Colonic mucosa (tissue), 4 donors: ENCODE measurements around the gene DENND6A. TPM values are rescaled to one million over a fixed set of nuclear protein-coding genes. Genes with fewer than 3 reads are reported as not detected.

Experiments used
- DNase-seq: peaks from one replicate; pipeline ENCODE4 v3.0.0-alpha.2; 2020
- H3K27ac ChIP-seq: fragments of 200-600 bp; one replicate; pipeline ENCODE4 v1.8.0; 2021
- H3K27me3 ChIP-seq: fragments of 200-600 bp; one replicate; pipeline ENCODE4 v1.8.0; 2021
- H3K36me3 ChIP-seq: fragments of 200-600 bp; one replicate; pipeline ENCODE4 v1.8.0; 2021
- H3K4me1 ChIP-seq: fragments of 200-600 bp; one replicate; pipeline ENCODE4 v1.8.0; 2021; ENCODE audit warnings: mild to moderate bottlenecking
- H3K4me3 ChIP-seq: fragments of 200-600 bp; one replicate; pipeline ENCODE4 v1.8.0; 2021
- H3K9ac ChIP-seq, 2 donors: one replicate each; pipeline ENCODE4 v1.7.0; 2013; ENCODE audit warnings: control low read depth in 2 of 2, low read depth in 2 of 2, low read length in 2 of 2
- H3K9me3 ChIP-seq: fragments of 200-600 bp; one replicate; pipeline ENCODE4 v1.8.0; 2021
- intact Hi-C: fragments of 100-400 bp; cut with DNase I; formaldehyde crosslinking; loops from one replicate; pipeline ENCODE4 v1.14.1; 2022
- total RNA-seq, 2 donors: library from RNA; stranded (reverse); fragmentation: NEBNext Ultra II Directional in 1 of 2; extraction: Animal tissue kit (Norgen Biotek cat#: 25700) in 1 of 2; gene quantifications; one replicate each; pipeline ENCODE4 v1.2.1, GENCODE V29; 2021
- TF ChIP-seq, protein P1 (sequence below): fragments of 200-600 bp; IDR thresholded peaks from one replicate; pipeline ENCODE4 v1.8.0; 2022; ENCODE audit warnings: antibody characterized with exemption, mild to moderate bottlenecking
- donor health status: healthy.
- donor health status: DM: no; HTN: no; CAD: no.
- donor health status: DM: no; HTN: no; CAD: no.

Gene DENND6A
- total RNA-seq, 2 donors from 2014 or later, result 15.7 to 24.7 TPM

GRCh38 chr3:57670543-57670942 lies 22.3 kb downstream of the DENND6A start:
- TF ChIP-seq, protein P1, sequence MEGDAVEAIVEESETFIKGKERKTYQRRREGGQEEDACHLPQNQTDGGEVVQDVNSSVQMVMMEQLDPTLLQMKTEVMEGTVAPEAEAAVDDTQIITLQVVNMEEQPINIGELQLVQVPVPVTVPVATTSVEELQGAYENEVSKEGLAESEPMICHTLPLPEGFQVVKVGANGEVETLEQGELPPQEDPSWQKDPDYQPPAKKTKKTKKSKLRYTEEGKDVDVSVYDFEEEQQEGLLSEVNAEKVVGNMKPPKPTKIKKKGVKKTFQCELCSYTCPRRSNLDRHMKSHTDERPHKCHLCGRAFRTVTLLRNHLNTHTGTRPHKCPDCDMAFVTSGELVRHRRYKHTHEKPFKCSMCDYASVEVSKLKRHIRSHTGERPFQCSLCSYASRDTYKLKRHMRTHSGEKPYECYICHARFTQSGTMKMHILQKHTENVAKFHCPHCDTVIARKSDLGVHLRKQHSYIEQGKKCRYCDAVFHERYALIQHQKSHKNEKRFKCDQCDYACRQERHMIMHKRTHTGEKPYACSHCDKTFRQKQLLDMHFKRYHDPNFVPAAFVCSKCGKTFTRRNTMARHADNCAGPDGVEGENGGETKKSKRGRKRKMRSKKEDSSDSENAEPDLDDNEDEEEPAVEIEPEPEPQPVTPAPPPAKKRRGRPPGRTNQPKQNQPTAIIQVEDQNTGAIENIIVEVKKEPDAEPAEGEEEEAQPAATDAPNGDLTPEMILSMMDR, result no peak
- intact Hi-C loops, result no loop called here

DNA sequence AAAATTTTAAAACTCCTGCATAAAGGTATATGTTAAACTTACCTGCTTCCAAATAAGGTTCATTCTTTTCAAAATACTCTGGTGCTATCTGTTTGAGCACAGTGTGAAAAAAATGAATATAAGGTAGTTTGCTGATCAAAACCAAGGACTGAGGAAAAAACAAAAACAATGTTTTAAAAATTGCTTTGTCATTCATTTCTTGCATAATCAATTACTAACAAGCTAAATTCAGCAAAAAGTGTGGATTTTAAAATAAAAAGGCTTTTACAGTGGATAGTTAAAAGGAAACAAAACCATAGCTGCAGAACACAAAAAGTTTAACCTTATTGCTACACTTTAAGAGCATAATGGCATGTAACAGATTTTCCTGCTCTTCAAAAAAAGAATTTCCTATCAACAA lies 31.5 kb downstream of the DENND6A start:
- no peaks in the 10 kb centered on the region for H3K4me1 ChIP-seq
- DNase-seq, result no peak
- TF ChIP-seq, protein P1, result no peak
- intact Hi-C loops, result no loop called here
- H3K27me3 ChIP-seq, result no peaks in the 10 kb centered on the region
- H3K9me3 ChIP-seq, result no peaks in the 10 kb centered on the region
- no peak overlapping the region for H3K9ac ChIP-seq
- H3K4me3 ChIP-seq, result no peak overlapping the region
- no peaks in the 10 kb centered on the region for H3K36me3 ChIP-seq
- no peak overlapping the region for H3K27ac ChIP-seq

More at GRCh38 chr3:57670543-57670942, 22.3 kb downstream of the DENND6A start:
- no peak overlapping the region for H3K27ac ChIP-seq
- H3K4me1 ChIP-seq, result no peaks in the 10 kb centered on the region
- peaks cover 7% of the 10 kb centered on the region for H3K36me3 ChIP-seq
- no peak overlapping the region for H3K9ac ChIP-seq
- no peak overlapping the region for H3K4me3 ChIP-seq
- no peak for DNase-seq
- no peaks in the 10 kb centered on the region for H3K27me3 ChIP-seq
- H3K9me3 ChIP-seq, result no peaks in the 10 kb centered on the region

DNA sequence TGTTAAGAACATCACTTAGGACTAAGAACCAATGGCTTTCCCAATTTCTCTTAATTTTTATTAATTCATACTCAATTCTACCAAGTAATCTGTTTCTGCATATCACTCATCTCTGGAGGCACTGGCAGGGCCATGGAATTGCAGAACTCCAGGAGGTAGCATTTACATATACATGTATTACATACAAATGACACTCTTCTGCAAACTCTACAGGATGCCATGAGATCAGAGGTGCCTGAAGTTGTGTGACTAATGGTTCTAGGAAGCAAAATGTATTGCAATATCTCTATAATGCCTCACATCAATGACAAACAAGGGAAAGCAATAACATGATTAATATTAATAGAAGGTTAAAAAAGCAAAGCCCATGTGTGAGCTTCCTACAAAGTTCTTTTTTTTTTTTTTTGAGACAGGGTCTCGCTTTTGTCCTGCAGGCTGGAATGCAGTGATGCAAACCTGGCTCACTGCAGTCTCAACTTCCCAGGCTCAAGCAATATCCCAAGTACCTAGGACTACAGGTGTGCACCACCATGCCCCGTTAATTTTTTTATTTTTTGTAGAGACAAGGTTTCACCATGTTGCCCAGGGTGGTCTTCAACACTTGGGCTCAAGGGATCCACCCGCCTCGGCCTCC lies 33.0 kb downstream of the DENND6A start:
- no peaks in the 10 kb centered on the region for H3K9me3 ChIP-seq
- no peak overlapping the region for H3K9ac ChIP-seq
- no peak overlapping the region for H3K27ac ChIP-seq
- TF ChIP-seq, protein P1, result no peak
- H3K4me3 ChIP-seq, result no peak overlapping the region
- no peaks in the 10 kb centered on the region for H3K27me3 ChIP-seq
- no peak for DNase-seq
- H3K4me1 ChIP-seq, result no peaks in the 10 kb centered on the region
- intact Hi-C loops, result no loop called here
- H3K36me3 ChIP-seq, result no peaks in the 10 kb centered on the region

DNA sequence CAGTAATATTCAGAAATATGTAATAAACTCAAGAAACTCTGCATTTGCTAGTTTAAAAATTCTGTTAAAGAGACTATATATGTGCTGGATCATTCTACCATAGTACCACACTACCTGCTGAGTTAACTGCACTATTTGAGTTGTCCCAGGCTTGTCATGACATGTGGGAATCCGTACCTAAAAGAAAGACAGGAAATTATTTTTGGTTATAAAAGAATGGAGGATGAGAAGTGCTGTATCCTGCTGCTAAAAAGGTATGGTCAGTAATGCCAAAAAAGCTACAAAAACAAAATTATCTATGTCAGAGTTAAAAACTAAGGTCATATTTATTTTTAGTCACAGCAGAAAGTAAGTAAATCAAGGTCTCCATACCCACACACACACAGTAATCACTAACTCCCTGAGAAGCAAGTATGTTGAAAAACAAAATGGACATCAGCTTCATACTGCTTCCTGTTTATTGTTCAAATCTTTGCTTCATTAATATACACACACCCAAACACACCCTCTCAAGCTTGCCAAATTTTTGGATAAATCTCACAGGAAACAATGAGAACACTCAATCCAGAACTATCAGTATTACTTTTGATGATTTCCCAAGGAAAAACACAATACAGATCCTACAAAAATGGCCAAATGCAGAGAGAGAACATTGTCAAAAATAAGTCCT lies 33.7 kb downstream of the DENND6A start:
- intact Hi-C loops, result no loop called here
- Histone ChIP-seq H3K27me3 (no peaks in the 10 kb centered on the region), H3K27ac (no peak overlapping the region), H3K9me3 (no peaks in the 10 kb centered on the region), H3K36me3 (no peaks in the 10 kb centered on the region), H3K4me3 (no peak overlapping the region), H3K4me1 (no peaks in the 10 kb centered on the region), H3K9ac (no peak overlapping the region)
- TF ChIP-seq, protein P1, result no peak
- DNase-seq, result no peak

- H3K36me3 ChIP-seq, result no peaks in the 10 kb centered on the region
Measured at GRCh38 chr3:57658536-57658935, 34.3 kb downstream of the DENND6A start.

More at GRCh38 chr3:57658536-57658935, 34.3 kb downstream of the DENND6A start:
- TF ChIP-seq, protein P1, result no peak
- Histone ChIP-seq H3K27me3 (no peaks in the 10 kb centered on the region), H3K4me1 (no peaks in the 10 kb centered on the region), H3K27ac (no peak overlapping the region), H3K4me3 (no peak overlapping the region), H3K9ac (no peak overlapping the region), H3K9me3 (no peaks in the 10 kb centered on the region)
- DNase-seq, result no peak
- intact Hi-C loops, result no loop called here
